ENCODE data around the gene PWWP2A.

PWWP2A gene

GRCh38 chr5:160119142-160119904 lies at the start of gene PWWP2A:
PWWP2A (minus strand) TSS chr5:160119450; CDS start chr5:160119388, 62 bp downstream.
- H3K4me3 ChIP-seq (ENCODE audit: low read depth, low read length), result peak within 1 kb of the TSS; percentile 93
- DNase-seq, result peak; percentile 99
- H3K27ac ChIP-seq, result peak within 1 kb of the TSS; percentile 91
- H3K9me3 ChIP-seq (ENCODE audit: severe bottlenecking), result no peaks in the 10 kb centered on the region
- H3K27me3 ChIP-seq (ENCODE audit: insufficient read depth, low read depth, severe bottlenecking), result no peaks in the 10 kb centered on the region
- no peak for TF ChIP-seq CTCF (IDR thresholded peaks at IDR 0.05; ENCODE audit: low read depth, low read length)
- peaks cover 32% of the 10 kb centered on the region for H3K36me3 ChIP-seq

DNA sequence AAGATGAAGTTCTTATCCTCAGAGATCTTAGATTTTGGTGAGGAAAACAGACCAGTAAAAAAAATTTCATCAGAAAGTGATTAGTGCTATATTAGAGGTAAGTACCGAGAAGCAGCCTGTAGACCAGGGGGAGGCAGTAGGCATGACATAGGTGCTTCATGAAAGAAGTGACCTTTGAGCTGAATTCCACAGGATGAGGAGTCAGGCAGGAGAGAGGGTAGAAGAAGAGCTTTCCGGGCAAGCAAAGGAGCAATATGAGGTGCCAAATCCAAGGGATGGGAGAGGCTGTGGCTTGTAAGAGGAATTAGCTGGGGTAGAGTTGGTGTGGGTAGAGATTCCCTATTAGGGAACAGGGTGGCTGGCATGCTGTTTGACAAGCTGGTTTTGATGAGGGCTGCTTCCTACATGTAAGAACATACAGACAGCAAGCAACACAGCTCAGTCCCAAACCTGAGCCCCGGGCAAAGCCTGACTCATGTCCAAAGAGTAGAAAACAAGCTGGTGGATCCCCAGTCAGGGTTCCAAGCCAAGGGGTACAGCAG lies 48.4 kb upstream of the PWWP2A start:
- Histone ChIP-seq H3K27ac (no peak overlapping the region), H3K9me3 (ENCODE audit: severe bottlenecking) (no peaks in the 10 kb centered on the region), H3K4me3 (ENCODE audit: low read depth, low read length) (no peak overlapping the region), H3K27me3 (ENCODE audit: insufficient read depth, low read depth, severe bottlenecking) (no peaks in the 10 kb centered on the region), H3K36me3 (no peaks in the 10 kb centered on the region)
- no peak for DNase-seq
- no peak for TF ChIP-seq CTCF (IDR thresholded peaks at IDR 0.05; ENCODE audit: low read depth, low read length)

DNA sequence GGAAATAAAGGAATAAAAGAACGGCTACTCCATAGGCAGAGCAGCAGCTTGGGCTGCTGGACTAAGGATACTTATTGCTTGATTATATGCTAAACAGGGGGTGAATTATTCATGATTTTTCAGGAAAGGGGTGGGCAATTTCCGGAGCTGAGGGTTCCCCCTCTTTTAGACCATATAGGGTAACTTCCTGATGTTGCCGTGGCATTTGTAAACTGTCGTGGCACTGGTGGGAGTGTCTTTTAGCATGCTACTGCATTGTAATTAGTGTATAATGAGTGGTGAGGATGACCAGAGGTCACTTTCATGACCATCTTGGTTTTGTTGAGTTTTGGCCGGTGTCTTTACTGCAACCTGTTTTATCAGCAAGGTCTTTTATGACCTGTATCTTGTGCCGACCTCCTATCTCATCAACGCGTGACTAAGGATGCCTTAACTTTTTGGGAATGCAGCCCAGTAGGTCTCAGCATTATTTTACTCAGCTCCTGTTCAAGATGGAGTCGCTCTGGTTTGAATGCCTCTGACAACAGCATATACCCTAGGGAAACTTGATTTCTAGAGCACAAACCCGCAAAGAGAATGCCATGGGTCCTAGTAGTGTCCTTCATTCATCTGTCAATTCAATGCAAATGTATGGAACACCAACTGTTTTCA lies 47.8 kb upstream of the PWWP2A start:
- H3K27me3 ChIP-seq (ENCODE audit: insufficient read depth, low read depth, severe bottlenecking), result no peaks in the 10 kb centered on the region
- no peak overlapping the region for H3K27ac ChIP-seq
- no peak for DNase-seq
- TF ChIP-seq CTCF (IDR thresholded peaks at IDR 0.05; ENCODE audit: low read depth, low read length), result no peak
- no peak overlapping the region for H3K4me3 ChIP-seq (ENCODE audit: low read depth, low read length)
- H3K9me3 ChIP-seq (ENCODE audit: severe bottlenecking), result no peaks in the 10 kb centered on the region
- H3K36me3 ChIP-seq, result no peaks in the 10 kb centered on the region

DNA sequence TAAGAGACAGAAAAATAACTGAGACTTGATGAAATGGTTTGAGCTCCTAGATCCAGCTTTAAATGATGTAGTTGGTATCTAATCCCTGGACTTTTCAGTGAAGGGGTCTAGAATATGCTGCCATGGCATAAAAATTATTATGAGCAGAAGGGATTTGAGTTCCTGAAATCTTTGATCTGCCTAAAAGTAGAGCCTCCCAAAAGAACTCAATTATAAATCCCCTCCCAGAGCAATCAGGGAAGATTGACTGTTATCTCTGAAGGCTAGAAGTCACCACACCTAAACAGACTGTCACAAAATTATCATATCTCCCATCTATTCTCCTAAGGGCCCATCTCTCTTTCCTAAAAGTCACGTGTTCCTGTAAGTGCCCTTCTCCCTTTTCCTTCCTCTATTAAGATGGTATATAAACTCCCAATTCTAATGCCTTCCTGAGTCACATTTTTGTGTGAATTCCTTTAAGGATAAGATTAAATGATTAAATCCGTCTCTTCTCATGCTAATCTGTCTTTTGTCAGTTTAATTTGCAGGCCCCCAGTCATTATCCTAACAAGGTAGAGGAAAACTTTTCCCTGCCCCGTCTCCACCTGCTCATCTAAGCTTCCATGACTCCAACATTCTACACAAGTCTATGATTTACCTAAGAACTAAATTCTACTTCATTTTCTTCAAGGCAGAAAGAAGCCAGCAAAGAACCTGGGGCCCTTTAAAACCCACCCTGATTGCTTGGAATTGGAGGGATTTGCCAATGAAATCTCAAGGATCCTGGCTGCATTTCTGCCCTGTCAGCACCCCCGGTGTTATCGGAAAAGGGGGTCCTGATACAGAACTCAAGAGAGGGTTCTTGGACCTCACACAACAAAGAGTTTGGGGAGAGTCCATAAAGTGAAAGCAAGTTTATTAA lies 47.1 kb upstream of the PWWP2A start:
- no peak overlapping the region for H3K4me3 ChIP-seq (ENCODE audit: low read depth, low read length)
- H3K27ac ChIP-seq, result peak overlapping the region; percentile 20
- TF ChIP-seq CTCF (IDR thresholded peaks at IDR 0.05; ENCODE audit: low read depth, low read length), result no peak
- H3K36me3 ChIP-seq, result no peaks in the 10 kb centered on the region
- H3K27me3 ChIP-seq (ENCODE audit: insufficient read depth, low read depth, severe bottlenecking), result no peaks in the 10 kb centered on the region
- no peaks in the 10 kb centered on the region for H3K9me3 ChIP-seq (ENCODE audit: severe bottlenecking)
- DNase-seq, result no peak

GRCh38 chr5:160165137-160166068 lies 46.2 kb upstream of the PWWP2A start:
- Histone ChIP-seq H3K4me3 (ENCODE audit: low read depth, low read length) (peak overlapping the region; percentile 23), H3K9me3 (ENCODE audit: severe bottlenecking) (no peaks in the 10 kb centered on the region), H3K27me3 (ENCODE audit: insufficient read depth, low read depth, severe bottlenecking) (no peaks in the 10 kb centered on the region), H3K27ac (peak overlapping the region; percentile 71), H3K36me3 (no peaks in the 10 kb centered on the region)
- peak; percentile 91 for DNase-seq
- TF ChIP-seq CTCF (IDR thresholded peaks at IDR 0.05; ENCODE audit: low read depth, low read length), result no peak
